Metanephros (tissue), 2 donors: Measurements from ENCODE around the gene ZFP62. TPM values are rescaled to one million over a fixed set of nuclear protein-coding genes. Genes with fewer than 3 reads are reported as not detected.

Experiments used
- small RNA-seq: library from RNA; depleted of rRNA; stranded (forward); fragments of <200 nt; gene quantifications from one replicate; pipeline ENCODE3, GENCODE V24; 2014; ENCODE audit warnings: low replicate concordance
- total RNA-seq: library from RNA; depleted of rRNA; stranded (reverse); fragments of >200 nt; gene quantifications from one replicate; pipeline ENCODE4 v1.2.3, GENCODE V29; 2014

Gene ZFP62
- 33.6 TPM for total RNA-seq

DNA sequence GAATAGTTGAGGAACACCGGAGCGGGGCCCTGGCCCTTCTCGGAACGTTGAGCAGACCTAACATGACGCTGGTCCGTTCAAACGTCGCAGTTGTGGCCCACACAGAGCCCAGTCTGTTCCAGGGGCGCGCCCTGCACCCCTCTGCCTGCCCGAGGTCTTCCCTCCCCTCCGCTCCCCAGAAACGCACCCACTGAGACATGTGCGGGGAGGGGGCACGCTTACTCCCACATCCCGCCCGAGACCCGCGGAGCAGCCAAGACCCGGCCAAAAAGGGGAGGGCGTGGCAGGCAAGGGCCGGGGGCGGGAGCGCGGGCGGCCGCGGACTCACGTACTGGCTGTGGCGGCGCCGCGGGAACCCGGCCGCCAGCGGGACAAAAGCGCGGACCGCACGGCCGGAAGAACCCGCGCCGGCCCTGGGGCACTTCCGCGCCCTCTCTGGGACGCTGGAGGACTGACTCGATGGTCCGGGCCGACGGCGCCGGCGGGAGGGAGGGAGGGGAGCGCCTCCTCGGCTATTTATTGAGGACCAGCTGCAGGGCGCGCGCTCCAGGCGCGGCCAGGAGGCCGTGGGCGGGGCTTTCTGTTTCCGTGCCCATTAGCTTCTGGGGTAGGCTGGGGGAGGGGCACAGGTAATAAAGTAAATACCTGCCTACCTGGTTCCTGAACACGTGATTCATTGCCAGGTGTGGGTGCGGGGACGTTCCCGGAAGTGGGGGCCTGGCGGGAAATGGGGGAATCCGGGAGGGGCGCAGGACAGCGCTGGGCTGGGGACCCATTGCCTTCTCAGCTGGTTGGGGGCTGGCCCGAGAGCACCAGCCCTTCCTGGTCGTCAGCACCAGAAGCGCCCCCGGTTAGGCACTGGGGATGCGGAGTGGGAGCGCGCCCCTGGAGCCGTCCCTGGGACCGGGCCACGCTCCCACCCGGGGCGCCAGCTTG is at the start of gene ZFP62:
TSS of gene ZFP62 (minus strand) at position 390 of the 936 bp plus-strand sequence. CDS start at position 333, 57 bp downstream.

DNA sequence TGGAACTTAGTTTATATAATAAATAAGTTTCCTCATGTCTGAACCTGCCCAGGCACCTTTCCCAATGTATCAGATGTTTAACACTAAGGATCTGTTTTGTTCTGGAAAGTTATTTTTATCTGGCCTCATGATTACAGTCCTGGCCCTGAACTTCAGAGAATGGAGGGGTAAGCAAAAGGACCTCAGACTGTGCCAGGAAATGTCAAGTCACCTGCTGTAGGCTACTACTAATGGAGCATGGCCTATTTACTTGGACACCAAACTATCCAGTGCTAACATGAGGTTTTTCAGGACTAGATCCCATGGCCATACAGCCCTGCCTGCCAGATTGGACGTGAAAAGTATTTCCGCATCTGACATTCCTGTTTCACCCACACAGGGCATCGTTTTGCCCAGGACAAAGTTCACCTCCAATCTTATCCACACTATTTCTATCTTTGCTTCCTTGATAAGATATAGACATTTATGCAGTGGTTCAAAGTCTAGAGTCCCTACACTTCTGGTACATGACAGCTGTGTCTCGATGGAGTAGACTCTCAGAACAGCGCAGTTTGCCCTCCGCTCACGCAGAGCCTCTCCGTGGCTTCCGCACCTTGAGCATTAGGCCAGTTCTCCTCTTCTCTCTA is 37.7 kb upstream of the ZFP62 start, which contains the start of gene BTNL8:
TSS of gene BTNL8 (plus strand) at position 539 of the 626 bp plus-strand sequence. CDS start 152 bp downstream, outside the sequence.

DNA sequence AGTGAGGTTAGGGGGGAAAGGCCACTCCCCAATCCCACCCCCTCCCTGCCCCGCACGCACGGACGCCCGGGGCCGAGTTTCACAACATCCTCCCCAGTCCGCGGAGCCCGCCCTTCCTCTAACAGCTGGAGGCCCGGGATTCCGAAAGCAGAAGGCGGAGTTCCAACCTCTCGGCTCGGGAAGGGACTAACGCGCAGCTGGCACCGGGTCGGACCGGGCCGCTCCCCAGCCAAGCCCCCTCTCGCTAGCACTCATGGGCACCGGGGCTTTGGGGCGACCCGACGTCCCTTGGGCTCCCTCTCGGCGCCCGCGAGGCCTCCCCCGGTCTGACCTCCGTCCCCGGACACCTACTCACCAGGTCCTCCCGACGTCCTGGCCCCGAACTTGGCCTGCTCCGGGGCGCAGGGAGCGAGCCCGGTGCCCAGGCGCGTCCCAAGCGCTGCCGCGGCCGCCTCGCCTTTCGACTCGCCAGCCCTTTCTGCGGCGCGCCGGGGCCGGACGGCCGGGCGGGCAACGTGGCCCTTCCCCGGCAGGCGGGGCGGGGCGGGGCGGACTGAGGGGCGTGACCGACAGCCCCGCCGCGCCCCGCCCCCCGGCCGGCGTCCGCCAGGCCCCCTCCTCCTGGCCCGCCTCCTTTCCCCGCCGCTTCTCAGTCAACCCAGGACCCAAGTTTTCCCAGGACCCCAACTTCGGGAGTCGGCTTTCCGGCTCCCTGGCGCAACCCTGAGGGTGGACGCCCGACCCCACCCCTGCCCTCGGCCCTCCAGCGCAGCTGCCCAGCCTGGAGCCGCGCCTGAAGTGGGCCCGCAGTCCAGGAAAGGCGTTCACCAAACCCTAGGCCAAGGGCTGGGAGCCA is 58.5 kb downstream of the ZFP62 start, which contains the start of gene MGAT1:
TSS of gene MGAT1 (minus strand) at position 482 of the 856 bp plus-strand sequence. CDS start 9,835 bp downstream, outside the sequence.

Small RNA genes lying within 50 kb of the gene (small RNA-seq; reads per million reads assigned to genes)
- gene RF00019 = not detected

Other genes starting within 250 kb of the ZFP62 start
- 39.1 TPM for gene FLT4, start 211.7 kb downstream of the ZFP62 start, total RNA-seq
- not detected for gene OR2Y1, start 121.2 kb downstream of the ZFP62 start, total RNA-seq
- gene MGAT1, start 58.5 kb downstream of the ZFP62 start, total RNA-seq = 103 TPM
- 0.47 TPM for gene BTNL8, start 37.9 kb upstream of the ZFP62 start, total RNA-seq
- gene BTNL3, start 127.6 kb upstream of the ZFP62 start, total RNA-seq = not detected
- gene BTNL9, start 179.0 kb upstream of the ZFP62 start, total RNA-seq = 17.1 TPM